ENCODE data around the gene FOXC1. TPM values are rescaled to one million over a fixed set of nuclear protein-coding genes. Genes with fewer than 3 reads are reported as not detected.

Gene FOXC1
- total RNA-seq, 2 donors from 2014 or later = 7.1 to 10.1 TPM

GRCh38 chr6:1595271-1596087 lies 14.2 kb upstream of the FOXC1 start:
- Mint-ChIP-seq H3K4me1 (peaks cover 45% of the 10 kb centered on the region), H3K27ac (peak overlapping the region; percentile 54), H3K27me3 (ENCODE audit: insufficient read depth) (peaks cover 18% of the 10 kb centered on the region), H3K36me3 (ENCODE audit: low read depth) (no peaks in the 10 kb centered on the region), H3K9me3 (no peaks in the 10 kb centered on the region), H3K4me3 (no peak overlapping the region)
- no peaks in the 10 kb centered on the region for H3K36me3 ChIP-seq (ENCODE audit: control insufficient read depth, insufficient read depth, low read length)
- no peak overlapping the region for H3K9ac ChIP-seq (ENCODE audit: extremely low read depth, low read length, poor library complexity, severe bottlenecking)
- TF ChIP-seq, protein P1, sequence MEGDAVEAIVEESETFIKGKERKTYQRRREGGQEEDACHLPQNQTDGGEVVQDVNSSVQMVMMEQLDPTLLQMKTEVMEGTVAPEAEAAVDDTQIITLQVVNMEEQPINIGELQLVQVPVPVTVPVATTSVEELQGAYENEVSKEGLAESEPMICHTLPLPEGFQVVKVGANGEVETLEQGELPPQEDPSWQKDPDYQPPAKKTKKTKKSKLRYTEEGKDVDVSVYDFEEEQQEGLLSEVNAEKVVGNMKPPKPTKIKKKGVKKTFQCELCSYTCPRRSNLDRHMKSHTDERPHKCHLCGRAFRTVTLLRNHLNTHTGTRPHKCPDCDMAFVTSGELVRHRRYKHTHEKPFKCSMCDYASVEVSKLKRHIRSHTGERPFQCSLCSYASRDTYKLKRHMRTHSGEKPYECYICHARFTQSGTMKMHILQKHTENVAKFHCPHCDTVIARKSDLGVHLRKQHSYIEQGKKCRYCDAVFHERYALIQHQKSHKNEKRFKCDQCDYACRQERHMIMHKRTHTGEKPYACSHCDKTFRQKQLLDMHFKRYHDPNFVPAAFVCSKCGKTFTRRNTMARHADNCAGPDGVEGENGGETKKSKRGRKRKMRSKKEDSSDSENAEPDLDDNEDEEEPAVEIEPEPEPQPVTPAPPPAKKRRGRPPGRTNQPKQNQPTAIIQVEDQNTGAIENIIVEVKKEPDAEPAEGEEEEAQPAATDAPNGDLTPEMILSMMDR (conservative IDR thresholded peaks at IDR 0.05) = no peak
- H3K27ac ChIP-seq (ENCODE audit: low read depth, low read length) = no peak overlapping the region
- no peak overlapping the region for H3K4me3 ChIP-seq (ENCODE audit: low read length)
- no peaks in the 10 kb centered on the region for H3K27me3 ChIP-seq (ENCODE audit: control insufficient read depth, insufficient read depth, low read length, poor library complexity, severe bottlenecking)
- H3K4me1 ChIP-seq (ENCODE audit: control insufficient read depth, insufficient read depth, low read length) = peaks cover 25% of the 10 kb centered on the region
- 87 to 90% methylated on average over 9 to 28 of the region's 28 CpGs for WGBS, 2 experiments (ENCODE audit: insufficient coverage in 1 of 2, insufficient read length in 1 of 2)
- DNase-seq = peak; percentile 61
- H3K9me3 ChIP-seq (ENCODE audit: control insufficient read depth, low read length) = no peaks in the 10 kb centered on the region

DNA sequence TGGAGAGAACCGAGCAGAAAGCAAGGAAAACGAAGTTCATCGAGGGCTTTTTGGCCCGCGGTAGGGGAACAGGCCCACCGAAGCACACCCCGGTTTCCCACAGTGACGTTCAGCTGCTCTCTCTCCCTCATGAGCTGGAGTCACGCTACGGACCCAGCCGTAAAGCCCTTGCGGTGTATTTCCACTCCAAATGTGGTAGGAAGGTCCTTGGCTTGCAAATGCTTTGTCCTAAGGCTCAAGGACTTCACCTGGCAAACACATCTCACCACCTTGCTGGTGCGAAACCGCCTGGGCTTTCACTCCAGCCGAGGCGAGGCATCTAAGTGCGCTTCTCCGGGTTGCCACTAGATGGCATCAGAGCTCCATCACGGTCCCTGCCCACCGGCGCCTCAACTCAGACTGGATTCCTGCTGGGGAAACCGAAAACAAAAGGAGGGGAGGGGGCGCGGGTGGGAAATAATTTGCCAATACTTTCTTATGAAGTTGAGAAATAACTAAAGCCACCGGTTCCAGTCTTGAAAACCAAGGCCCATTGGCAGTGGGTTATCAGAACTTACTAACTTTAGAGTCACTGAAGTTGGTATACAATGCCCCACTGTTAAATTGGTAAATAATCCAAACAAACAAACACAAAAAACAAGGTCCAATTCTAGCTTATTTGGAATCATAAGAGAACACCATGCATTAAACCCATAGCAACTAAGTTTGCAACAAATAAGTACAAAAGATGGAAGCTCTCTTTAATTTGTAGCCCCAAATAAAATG lies 13.4 kb upstream of the FOXC1 start:
- Mint-ChIP-seq H3K36me3 (ENCODE audit: low read depth) (no peaks in the 10 kb centered on the region), H3K4me1 (peaks cover 53% of the 10 kb centered on the region), H3K27ac (peak overlapping the region; percentile 90), H3K27me3 (ENCODE audit: insufficient read depth) (peaks cover 24% of the 10 kb centered on the region), H3K4me3 (peak overlapping the region; percentile 25), H3K9me3 (no peaks in the 10 kb centered on the region)
- H3K4me1 ChIP-seq (ENCODE audit: control insufficient read depth, insufficient read depth, low read length) = peaks cover 28% of the 10 kb centered on the region
- peak overlapping the region; percentile 72 for H3K4me3 ChIP-seq (ENCODE audit: low read length)
- WGBS, 2 experiments (ENCODE audit: insufficient coverage in 1 of 2, insufficient read length in 1 of 2) = 29 to 33% methylated on average over 19 to 25 of the region's 25 CpGs
- DNase-seq = peak; percentile 94
- TF ChIP-seq, protein P1 (conservative IDR thresholded peaks at IDR 0.05) = peak; percentile 97
- H3K36me3 ChIP-seq (ENCODE audit: control insufficient read depth, insufficient read depth, low read length) = no peaks in the 10 kb centered on the region
- H3K9ac ChIP-seq (ENCODE audit: extremely low read depth, low read length, poor library complexity, severe bottlenecking) = peak overlapping the region; percentile 4
- no peak overlapping the region for H3K27ac ChIP-seq (ENCODE audit: low read depth, low read length)
- no peaks in the 10 kb centered on the region for H3K27me3 ChIP-seq (ENCODE audit: control insufficient read depth, insufficient read depth, low read length, poor library complexity, severe bottlenecking)
- H3K9me3 ChIP-seq (ENCODE audit: control insufficient read depth, low read length) = no peaks in the 10 kb centered on the region

- Mint-ChIP-seq H3K27ac (peak overlapping the region; percentile 90), H3K4me3 (peak overlapping the region; percentile 25), H3K27me3 (ENCODE audit: insufficient read depth) (peaks cover 28% of the 10 kb centered on the region), H3K36me3 (ENCODE audit: low read depth) (no peaks in the 10 kb centered on the region), H3K4me1 (peaks cover 53% of the 10 kb centered on the region), H3K9me3 (no peaks in the 10 kb centered on the region)
- Histone ChIP-seq H3K36me3 (ENCODE audit: control insufficient read depth, insufficient read depth, low read length) (no peaks in the 10 kb centered on the region), H3K27ac (ENCODE audit: low read depth, low read length) (no peak overlapping the region), H3K9ac (ENCODE audit: extremely low read depth, low read length, poor library complexity, severe bottlenecking) (peak overlapping the region; percentile 4), H3K4me1 (ENCODE audit: control insufficient read depth, insufficient read depth, low read length) (peaks cover 28% of the 10 kb centered on the region), H3K4me3 (ENCODE audit: low read length) (peak overlapping the region; percentile 72), H3K27me3 (ENCODE audit: control insufficient read depth, insufficient read depth, low read length, poor library complexity, severe bottlenecking) (peaks cover 5% of the 10 kb centered on the region), H3K9me3 (ENCODE audit: control insufficient read depth, low read length) (no peaks in the 10 kb centered on the region)
- TF ChIP-seq, protein P1 (conservative IDR thresholded peaks at IDR 0.05) = no peak
- DNase-seq = peak; percentile 90
- 10 to 80% methylated on average over 1 to 8 of the region's 8 CpGs for WGBS, 2 experiments (ENCODE audit: insufficient coverage in 1 of 2, insufficient read length in 1 of 2)
Measured at GRCh38 chr6:1597121-1597744, 12.5 kb upstream of the FOXC1 start.

All from endodermal cell (in vitro differentiated cells).